ENCODE results near the gene ANGPTL2. TPM values are rescaled to one million over a fixed set of nuclear protein-coding genes. Genes with fewer than 3 reads are reported as not detected.

ANGPTL2 gene
- total RNA-seq, 1 donor from 2014 or later, result 34.8 TPM

DNA sequence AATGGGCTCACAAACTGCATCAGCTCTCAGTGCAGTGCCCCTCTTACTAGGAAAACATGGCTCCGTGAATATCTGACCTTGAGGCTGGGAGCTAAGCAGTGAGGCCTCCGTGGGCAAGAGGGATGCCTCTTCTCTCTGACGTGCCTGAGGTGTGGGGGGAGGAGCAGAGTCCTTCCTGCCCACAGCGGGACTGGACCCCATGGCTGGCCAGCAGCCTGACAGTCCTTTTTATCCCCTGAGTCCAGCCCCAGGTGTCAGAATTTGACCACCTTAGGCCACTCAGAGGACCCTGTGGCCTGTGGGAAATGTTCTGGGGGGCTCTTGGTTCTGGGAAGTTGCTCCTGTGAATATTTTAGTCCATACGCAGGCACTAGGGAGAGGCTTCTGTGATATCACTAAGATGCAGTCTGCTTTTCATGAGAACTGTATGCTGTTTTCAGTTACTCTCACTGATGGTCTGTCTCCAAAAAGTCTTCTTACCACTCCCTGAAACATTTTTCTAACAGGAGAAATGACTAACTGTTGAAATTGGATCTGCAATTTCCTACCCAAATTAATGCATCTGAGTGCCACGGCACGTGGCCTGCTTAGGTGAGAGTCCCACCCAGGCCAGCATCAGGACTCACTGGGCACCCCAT, 23.4 kb downstream of the ANGPTL2 start:
- TF ChIP-seq, protein P1, sequence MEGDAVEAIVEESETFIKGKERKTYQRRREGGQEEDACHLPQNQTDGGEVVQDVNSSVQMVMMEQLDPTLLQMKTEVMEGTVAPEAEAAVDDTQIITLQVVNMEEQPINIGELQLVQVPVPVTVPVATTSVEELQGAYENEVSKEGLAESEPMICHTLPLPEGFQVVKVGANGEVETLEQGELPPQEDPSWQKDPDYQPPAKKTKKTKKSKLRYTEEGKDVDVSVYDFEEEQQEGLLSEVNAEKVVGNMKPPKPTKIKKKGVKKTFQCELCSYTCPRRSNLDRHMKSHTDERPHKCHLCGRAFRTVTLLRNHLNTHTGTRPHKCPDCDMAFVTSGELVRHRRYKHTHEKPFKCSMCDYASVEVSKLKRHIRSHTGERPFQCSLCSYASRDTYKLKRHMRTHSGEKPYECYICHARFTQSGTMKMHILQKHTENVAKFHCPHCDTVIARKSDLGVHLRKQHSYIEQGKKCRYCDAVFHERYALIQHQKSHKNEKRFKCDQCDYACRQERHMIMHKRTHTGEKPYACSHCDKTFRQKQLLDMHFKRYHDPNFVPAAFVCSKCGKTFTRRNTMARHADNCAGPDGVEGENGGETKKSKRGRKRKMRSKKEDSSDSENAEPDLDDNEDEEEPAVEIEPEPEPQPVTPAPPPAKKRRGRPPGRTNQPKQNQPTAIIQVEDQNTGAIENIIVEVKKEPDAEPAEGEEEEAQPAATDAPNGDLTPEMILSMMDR (IDR thresholded peaks at IDR 0.05), result no peak
- H3K4me1 Mint-ChIP-seq (ENCODE audit: unreplicated experiment), result no peaks in the 10 kb centered on the region
- no peak overlapping the region for H3K4me3 Mint-ChIP-seq (ENCODE audit: unreplicated experiment)
- no peaks in the 10 kb centered on the region for H3K27me3 Mint-ChIP-seq (ENCODE audit: unreplicated experiment)
- H3K9me3 Mint-ChIP-seq (ENCODE audit: unreplicated experiment), result no peaks in the 10 kb centered on the region
- peaks cover 4% of the 10 kb centered on the region for H3K36me3 Mint-ChIP-seq (ENCODE audit: unreplicated experiment)
- H3K27ac Mint-ChIP-seq (ENCODE audit: unreplicated experiment), result no peak overlapping the region
- no peak for DNase-seq (ENCODE audit: extremely low spot score, unreplicated experiment)

DNA sequence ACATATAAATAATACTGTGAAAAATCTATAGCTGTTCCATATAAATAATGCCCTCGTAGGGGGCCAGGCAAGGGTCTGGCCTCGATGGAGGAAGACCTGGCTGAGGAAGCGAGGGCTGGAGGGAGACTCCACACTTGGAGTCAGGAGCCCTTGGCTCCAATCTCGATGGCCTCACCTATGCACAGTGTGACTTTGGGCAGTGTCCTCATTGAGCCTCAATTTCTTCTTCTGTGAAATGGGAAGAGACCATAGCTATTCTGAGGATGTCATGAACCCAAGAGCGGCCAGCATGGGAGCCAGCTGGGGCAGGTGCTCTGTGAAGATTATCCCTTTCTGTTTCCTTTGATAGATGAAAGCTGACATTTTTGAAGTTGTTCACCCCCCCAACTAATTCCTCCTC, 24.8 kb downstream of the ANGPTL2 start:
- no peaks in the 10 kb centered on the region for H3K4me1 Mint-ChIP-seq (ENCODE audit: unreplicated experiment)
- no peaks in the 10 kb centered on the region for H3K9me3 Mint-ChIP-seq (ENCODE audit: unreplicated experiment)
- peaks cover 4% of the 10 kb centered on the region for H3K36me3 Mint-ChIP-seq (ENCODE audit: unreplicated experiment)
- no peak overlapping the region for H3K27ac Mint-ChIP-seq (ENCODE audit: unreplicated experiment)
- DNase-seq (ENCODE audit: extremely low spot score, unreplicated experiment), result no peak
- TF ChIP-seq, protein P1 (IDR thresholded peaks at IDR 0.05), result no peak
- H3K27me3 Mint-ChIP-seq (ENCODE audit: unreplicated experiment), result no peaks in the 10 kb centered on the region
- no peak overlapping the region for H3K4me3 Mint-ChIP-seq (ENCODE audit: unreplicated experiment)

DNA sequence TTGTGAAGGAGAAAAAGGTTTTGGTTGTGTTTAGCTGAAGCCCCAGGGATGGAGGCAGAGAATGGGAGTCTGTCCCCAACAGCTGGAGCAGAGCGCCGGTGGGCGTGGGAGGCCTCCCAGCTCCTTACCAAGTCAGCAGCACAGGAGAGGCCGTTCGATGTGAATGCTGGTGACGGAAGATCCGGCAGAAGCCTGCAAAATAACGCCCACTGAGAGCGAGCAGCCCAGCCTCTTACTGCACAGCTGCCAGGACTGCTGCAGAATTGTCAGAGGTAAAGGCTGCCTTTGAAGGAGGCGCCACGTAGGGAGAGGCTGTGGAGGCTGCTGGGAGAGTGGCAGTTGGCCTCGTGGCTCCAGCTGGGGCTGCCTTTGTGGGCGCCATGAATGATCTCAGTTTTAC, 26.2 kb downstream of the ANGPTL2 start:
- Mint-ChIP-seq H3K4me3 (ENCODE audit: unreplicated experiment) (no peak overlapping the region), H3K36me3 (ENCODE audit: unreplicated experiment) (peaks cover 8% of the 10 kb centered on the region)
- DNase-seq (ENCODE audit: extremely low spot score, unreplicated experiment), result no peak

DNA sequence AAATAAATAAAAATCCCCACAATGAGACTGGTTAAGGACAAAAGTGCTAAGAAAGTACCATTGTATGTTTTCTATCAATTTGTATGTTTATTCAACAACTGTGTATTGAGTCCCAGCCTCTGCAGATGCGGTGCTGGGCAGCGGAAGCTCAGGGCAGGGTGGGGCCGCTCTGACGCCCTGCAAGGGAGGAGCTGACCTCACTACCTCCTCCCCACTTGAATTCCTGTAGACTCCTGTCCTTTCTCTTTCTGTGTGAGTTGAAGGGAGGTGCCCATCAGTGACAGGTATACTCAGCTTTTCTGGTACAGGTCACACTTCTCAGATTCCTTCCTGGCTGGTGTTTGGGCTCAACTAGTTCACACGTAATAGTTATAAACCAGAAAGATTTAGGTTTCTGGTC, 27.0 kb downstream of the ANGPTL2 start:
- Mint-ChIP-seq H3K27ac (ENCODE audit: unreplicated experiment) (no peak overlapping the region), H3K4me3 (ENCODE audit: unreplicated experiment) (no peak overlapping the region), H3K36me3 (ENCODE audit: unreplicated experiment) (peaks cover 14% of the 10 kb centered on the region), H3K4me1 (ENCODE audit: unreplicated experiment) (no peaks in the 10 kb centered on the region), H3K9me3 (ENCODE audit: unreplicated experiment) (no peaks in the 10 kb centered on the region), H3K27me3 (ENCODE audit: unreplicated experiment) (no peaks in the 10 kb centered on the region)
- TF ChIP-seq, protein P1 (IDR thresholded peaks at IDR 0.05), result no peak
- DNase-seq (ENCODE audit: extremely low spot score, unreplicated experiment), result no peak

More for the DNA sequence above, 26.2 kb downstream of the ANGPTL2 start:
- TF ChIP-seq, protein P1 (IDR thresholded peaks at IDR 0.05), result no peak
- Mint-ChIP-seq H3K27ac (ENCODE audit: unreplicated experiment) (no peak overlapping the region), H3K4me1 (ENCODE audit: unreplicated experiment) (no peaks in the 10 kb centered on the region), H3K27me3 (ENCODE audit: unreplicated experiment) (no peaks in the 10 kb centered on the region), H3K9me3 (ENCODE audit: unreplicated experiment) (no peaks in the 10 kb centered on the region)

DNA sequence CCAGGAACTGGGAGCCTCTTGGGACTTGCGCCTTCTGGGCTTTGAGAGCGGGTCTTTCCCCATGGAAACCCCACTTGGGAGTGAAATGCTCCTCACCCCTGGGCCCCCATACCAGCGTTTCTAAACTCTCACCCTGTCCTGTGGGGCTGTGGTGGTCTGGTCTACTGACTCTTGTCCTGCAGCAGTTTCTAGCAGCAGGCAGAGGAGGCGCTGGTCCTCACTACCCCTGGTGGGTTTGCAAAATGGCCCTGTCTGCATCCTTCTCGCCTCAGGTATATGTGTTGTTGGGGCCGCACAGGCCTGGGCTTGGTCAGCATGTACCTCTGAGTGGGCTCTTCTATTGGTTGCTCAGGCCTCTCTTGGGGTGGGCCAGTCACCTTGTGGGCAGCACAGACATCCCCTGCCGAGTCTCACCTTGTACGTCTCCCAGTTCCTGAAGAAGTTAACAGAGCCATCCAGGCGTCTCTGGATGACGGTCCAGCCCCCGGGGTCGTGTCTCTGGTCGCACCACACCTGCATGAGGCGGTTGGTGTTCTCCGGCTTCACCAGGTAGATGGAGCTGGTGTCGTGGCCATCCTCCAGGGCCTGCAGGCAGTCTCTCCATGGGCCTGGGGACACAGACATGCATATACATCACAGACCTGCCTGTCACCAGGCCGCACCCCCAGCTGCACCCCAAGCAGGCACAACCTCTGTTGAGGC, 29.0 kb downstream of the ANGPTL2 start:
- H3K9me3 Mint-ChIP-seq (ENCODE audit: unreplicated experiment), result no peaks in the 10 kb centered on the region
- H3K27me3 Mint-ChIP-seq (ENCODE audit: unreplicated experiment), result no peaks in the 10 kb centered on the region
- no peak overlapping the region for H3K4me3 Mint-ChIP-seq (ENCODE audit: unreplicated experiment)
- no peak overlapping the region for H3K27ac Mint-ChIP-seq (ENCODE audit: unreplicated experiment)
- H3K36me3 Mint-ChIP-seq (ENCODE audit: unreplicated experiment), result peaks cover 22% of the 10 kb centered on the region
- H3K4me1 Mint-ChIP-seq (ENCODE audit: unreplicated experiment), result no peaks in the 10 kb centered on the region
- TF ChIP-seq, protein P1 (IDR thresholded peaks at IDR 0.05), result no peak
- no peak for DNase-seq (ENCODE audit: extremely low spot score, unreplicated experiment)
